A673 (cell line): ENCODE measurements around the gene ADCYAP1. TPM values are rescaled to one million over a fixed set of nuclear protein-coding genes. Genes with fewer than 3 reads are reported as not detected.

Experiments used
- BruUV-seq: library from RNA; stranded (reverse); fragments of 400-500 nt; replicated peaks from 2 replicates; lab custom pipeline; 2021; lab: Mats Ljungman, UMichigan
- CTCF ChIA-PET: fragments of 300-600 bp; sonication (Branson Sonifier 250); formaldehyde crosslinking; loops from one replicate; lab custom pipeline; 2022; ENCODE audit warnings: antibody characterized with exemption; lab: Charles Lee
- POLR2A ChIA-PET: fragments of 300-600 bp; sonication (Branson Sonifier 250); formaldehyde crosslinking; loops from one replicate; lab custom pipeline; 2022; ENCODE audit warnings: antibody characterized with exemption; ENCODE audit not compliant: low non-redundant PET; lab: Charles Lee
- DNase-seq: peaks from one replicate; pipeline ENCODE4 v3.0.0-alpha.2; 2015; ENCODE audit warnings: low spot score
- H3K27ac ChIP-seq: fragments of 200-600 bp; sonication (generic); 2 replicates; pipeline ENCODE4 v1.5.1; 2016; ENCODE audit warnings: mixed run types, low read depth, mild to moderate bottlenecking, mixed read lengths, antibody characterized with exemption, low read length; ENCODE audit not compliant: poor library complexity, severe bottlenecking
- H3K27me3 ChIP-seq: fragments of 200-600 bp; sonication (generic); replicated peaks from 2 replicates; pipeline ENCODE4 v1.6.1; 2017; ENCODE audit warnings: mixed run types, low read depth, mild to moderate bottlenecking, mixed read lengths, antibody characterized with exemption, low read length; ENCODE audit not compliant: insufficient read depth, poor library complexity
- H3K36me3 ChIP-seq: fragments of 200-600 bp; sonication (generic); 2 replicates; pipeline ENCODE4 v1.6.1; 2016; ENCODE audit warnings: mixed run types, mild to moderate bottlenecking, mixed read lengths, antibody characterized with exemption, low read length; ENCODE audit not compliant: insufficient read depth, poor library complexity, severe bottlenecking
- H3K4me1 ChIP-seq: fragments of 200-600 bp; sonication (generic); 2 replicates; pipeline ENCODE4 v1.6.1; 2017; ENCODE audit warnings: mixed run types, mild to moderate bottlenecking, mixed read lengths, antibody characterized with exemption, low read length; ENCODE audit not compliant: insufficient read depth, poor library complexity, severe bottlenecking
- H3K4me3 ChIP-seq: fragments of 200-600 bp; sonication (generic); 2 replicates; pipeline ENCODE4 v1.5.1; 2016; ENCODE audit warnings: low read depth, mixed run types, mild to moderate bottlenecking, mixed read lengths, low read length; ENCODE audit not compliant: poor library complexity, severe bottlenecking
- H3K9me3 ChIP-seq: fragments of 200-600 bp; sonication (generic); 2 replicates; pipeline ENCODE4 v1.6.1; 2016; ENCODE audit warnings: mixed run types, low read depth, mild to moderate bottlenecking, mixed read lengths, antibody characterized with exemption, low read length; ENCODE audit not compliant: poor library complexity, severe bottlenecking
- CTCF ChIP-seq: fragments of 300-800, 200-600 bp; sonication (generic); conservative IDR thresholded peaks from 2 replicates; pipeline ENCODE4 v1.5.1; 2017; ENCODE audit warnings: low read depth, mild to moderate bottlenecking, antibody characterized with exemption, low read length, moderate library complexity, mixed read lengths
- EZH2 ChIP-seq: fragments of 200-600 bp; sonication (generic); IDR thresholded peaks from 2 replicates; pipeline ENCODE4 v1.6.1; 2017; ENCODE audit warnings: borderline replicate concordance, low read depth, mild to moderate bottlenecking, mixed read lengths, antibody characterized with exemption, low read length; ENCODE audit not compliant: poor library complexity, severe bottlenecking
- intact Hi-C: fragments of 100-400 bp; cut with micrococcal nuclease; formaldehyde crosslinking; loops from one replicate; pipeline ENCODE4 v1.10.0; 2022; ENCODE audit not compliant: unreplicated experiment
- total RNA-seq: library from RNA; stranded (reverse); gene quantifications from 2 replicates; pipeline ENCODE4 v1.2.3, GENCODE V29; 2021

ADCYAP1 gene
- total RNA-seq, 1 experiment from 2014 or later: not detected

- Histone ChIP-seq H3K27me3 (peaks cover 87% of the 10 kb centered on the region), H3K9me3 (no peaks in the 10 kb centered on the region), H3K36me3 (no peaks in the 10 kb centered on the region), H3K4me1 (no peaks in the 10 kb centered on the region), H3K27ac (no peak overlapping the region), H3K4me3 (no peak overlapping the region)
- intact Hi-C loops: no loop called here
- no peak for DNase-seq
- BruUV-seq: no TSS peak
- TF ChIP-seq EZH2 (no peak), CTCF (no peak)
- CTCF ChIA-PET: interaction anchor here (1.1 kb wide), 1 partner anchor 65 kb away, joined by 3 read pairs; no protein-coding TSS in a partner anchor
- POLR2A ChIA-PET: interaction anchor here (0.5 kb wide), 1 partner anchor 36 kb away, joined by 12 read pairs; no protein-coding TSS in a partner anchor
Measured at GRCh38 chr18:896315-896714, 8.4 kb upstream of the ADCYAP1 start.

GRCh38 chr18:901761-902160 is 2.9 kb upstream of the ADCYAP1 start:
- no peak for DNase-seq
- intact Hi-C loops: loop anchor here (5.0 kb wide), 1 partner anchor 34 kb away; no protein-coding TSS in a partner anchor
- no peak overlapping the region for H3K27ac ChIP-seq
- POLR2A ChIA-PET: no interaction called here
- peaks cover 6% of the 10 kb centered on the region for H3K4me1 ChIP-seq
- no peaks in the 10 kb centered on the region for H3K9me3 ChIP-seq
- H3K36me3 ChIP-seq: no peaks in the 10 kb centered on the region
- CTCF ChIA-PET: no interaction called here
- TF ChIP-seq CTCF: no peak
- TF ChIP-seq EZH2: no peak
- no TSS peak for BruUV-seq
- H3K4me3 ChIP-seq: no peak overlapping the region
- H3K27me3 ChIP-seq: peaks cover 92% of the 10 kb centered on the region

GRCh38 chr18:902229-902628 is 2.4 kb upstream of the ADCYAP1 start:
- no TSS peak for BruUV-seq
- DNase-seq: peak; percentile 50
- TF ChIP-seq CTCF (peak; percentile 37), EZH2 (no peak)
- Histone ChIP-seq H3K27ac (no peak overlapping the region), H3K4me3 (no peak overlapping the region), H3K9me3 (no peaks in the 10 kb centered on the region), H3K4me1 (peaks cover 10% of the 10 kb centered on the region), H3K36me3 (no peaks in the 10 kb centered on the region), H3K27me3 (peaks cover 95% of the 10 kb centered on the region)
- CTCF ChIA-PET: no interaction called here
- POLR2A ChIA-PET: no interaction called here
- intact Hi-C loops: loop anchor here (5.0 kb wide), 1 partner anchor 35 kb away; no protein-coding TSS in a partner anchor
